Measurements from ENCODE around the gene CAPN5.

GRCh38 chr11:77115181-77115611 lies 48.4 kb downstream of the CAPN5 start:
- TF ChIP-seq POLR2AphosphoS5 (IDR thresholded peaks at IDR 0.05; ENCODE audit: insufficient read depth in 1 of 2, low read depth in 1 of 2) (no peak), CTCF (IDR thresholded peaks at IDR 0.05) (no peak), POLR2A (IDR thresholded peaks at IDR 0.05) (no peak)
